ENCODE results near the gene HADHA. TPM values are rescaled to one million over a fixed set of nuclear protein-coding genes. Genes with fewer than 3 reads are reported as not detected.

Gene HADHA
- total RNA-seq, 1 donor from 2014 or later, result 102 TPM

GRCh38 chr2:26193578-26194231, 50.7 kb downstream of the HADHA start:
- no peak for DNase-seq (ENCODE audit: low spot score)

GRCh38 chr2:26191316-26192159, 52.9 kb downstream of the HADHA start:
- DNase-seq (ENCODE audit: low spot score), result no peak

DNA sequence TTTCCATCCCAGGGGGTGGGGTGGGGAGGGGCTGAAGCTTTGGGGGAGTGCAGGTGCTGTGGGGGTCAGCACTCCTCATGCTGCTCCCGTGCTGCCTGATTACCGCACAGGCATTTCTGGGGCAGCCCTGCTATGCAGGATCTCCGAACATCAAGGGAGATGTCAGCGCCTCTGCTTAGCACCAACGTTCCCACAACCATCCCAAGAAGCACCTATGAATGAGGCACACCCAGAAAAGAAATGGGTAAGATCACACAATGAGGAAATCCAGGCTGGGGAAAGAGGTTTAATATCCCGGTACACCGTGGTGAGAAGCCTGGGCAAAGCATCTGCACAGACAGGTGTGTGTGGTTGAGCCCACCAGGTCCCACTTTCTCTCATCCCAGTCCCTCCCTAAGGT, 54.1 kb downstream of the HADHA start:
- no peak for DNase-seq (ENCODE audit: low spot score)

DNA sequence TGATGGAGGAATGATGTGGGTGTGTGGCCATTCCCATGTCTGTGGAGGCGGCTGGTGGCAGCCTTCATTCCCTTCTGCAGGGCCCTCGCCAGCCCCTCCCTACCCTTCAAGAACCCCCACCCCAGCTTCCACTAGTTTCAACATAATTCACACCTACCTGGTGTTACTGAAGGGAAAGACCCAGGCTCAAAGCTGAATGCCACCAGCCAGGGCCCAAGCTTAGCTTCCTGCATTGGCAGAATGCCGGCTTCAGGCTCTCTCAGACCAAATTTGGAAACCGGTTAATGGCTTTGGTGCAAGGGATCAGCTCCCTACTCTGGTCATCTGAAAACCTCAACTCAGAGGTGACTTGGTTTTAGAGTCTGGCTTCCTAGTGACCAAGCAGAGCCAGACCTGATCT, 54.7 kb downstream of the HADHA start:
- DNase-seq (ENCODE audit: low spot score), result no peak

- no peak for DNase-seq (ENCODE audit: low spot score)
These were observed 55.3 kb downstream of the HADHA start for GRCh38 chr2:26189123-26189522.

DNA sequence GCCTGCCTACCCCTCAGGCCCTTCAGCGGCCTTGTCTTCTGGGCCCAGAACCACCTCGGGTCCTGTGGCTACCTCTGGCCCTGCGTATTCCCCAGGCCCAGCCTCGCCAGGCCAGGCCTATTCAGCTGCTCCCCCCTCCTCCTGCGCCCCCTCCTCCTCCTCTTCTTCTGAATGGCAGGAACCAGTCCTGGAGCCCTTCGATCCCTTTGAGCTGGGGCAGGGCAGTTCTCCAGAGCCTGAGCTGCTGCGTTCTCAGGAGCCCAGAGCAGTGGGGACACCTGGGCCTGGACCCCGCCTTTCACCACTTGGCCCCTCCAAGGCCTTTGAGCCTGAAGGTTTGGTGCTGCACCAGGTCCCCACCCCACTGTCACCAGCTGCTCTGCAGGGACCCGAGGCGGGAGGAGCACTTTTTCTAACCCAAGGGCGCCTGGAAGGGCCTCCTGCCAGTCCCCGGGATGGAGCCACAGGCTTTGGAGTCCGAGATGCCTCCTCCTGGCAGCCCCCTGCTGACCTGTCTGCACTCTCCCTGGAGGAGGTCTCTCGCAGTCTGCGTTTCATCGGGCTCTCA, 56.8 kb downstream of the HADHA start:
- no peak for DNase-seq (ENCODE audit: low spot score)

GRCh38 chr2:26187114-26187513, 57.3 kb downstream of the HADHA start:
- DNase-seq (ENCODE audit: low spot score), result no peak

GRCh38 chr2:26185954-26186770, 58.3 kb downstream of the HADHA start:
- no peak for DNase-seq (ENCODE audit: low spot score)

DNA sequence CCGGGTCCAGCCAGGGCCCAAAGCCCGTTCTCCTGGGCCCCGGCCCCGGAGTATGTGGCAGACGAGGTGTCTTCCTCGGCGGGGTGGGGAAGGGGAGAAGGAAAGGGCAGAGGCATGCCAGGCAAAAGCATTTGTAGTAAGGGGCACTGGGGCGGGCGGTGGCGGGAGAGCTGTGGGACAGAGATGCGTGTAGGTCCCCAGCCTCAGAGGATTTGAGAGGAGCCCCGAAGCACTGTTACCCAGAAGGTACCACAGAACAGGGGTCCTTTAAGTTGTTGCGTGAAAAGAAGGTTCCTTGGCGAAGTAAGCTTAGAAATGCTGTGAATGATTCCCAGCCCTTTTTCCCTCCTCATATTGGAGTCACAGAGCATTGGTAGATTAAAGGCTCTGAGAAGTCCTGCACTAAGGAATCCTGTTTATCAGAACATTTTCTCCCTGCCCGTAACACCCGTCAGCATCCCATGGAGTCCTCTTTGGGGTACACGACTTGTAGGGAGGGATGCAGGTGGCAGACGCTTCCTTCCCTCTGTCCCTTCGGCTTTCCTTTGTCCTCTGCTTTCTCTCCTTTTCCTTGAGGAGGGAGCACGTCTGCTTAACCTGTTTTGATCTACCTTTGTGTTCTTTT, 59.0 kb downstream of the HADHA start:
- no peak for DNase-seq (ENCODE audit: low spot score)

DNA sequence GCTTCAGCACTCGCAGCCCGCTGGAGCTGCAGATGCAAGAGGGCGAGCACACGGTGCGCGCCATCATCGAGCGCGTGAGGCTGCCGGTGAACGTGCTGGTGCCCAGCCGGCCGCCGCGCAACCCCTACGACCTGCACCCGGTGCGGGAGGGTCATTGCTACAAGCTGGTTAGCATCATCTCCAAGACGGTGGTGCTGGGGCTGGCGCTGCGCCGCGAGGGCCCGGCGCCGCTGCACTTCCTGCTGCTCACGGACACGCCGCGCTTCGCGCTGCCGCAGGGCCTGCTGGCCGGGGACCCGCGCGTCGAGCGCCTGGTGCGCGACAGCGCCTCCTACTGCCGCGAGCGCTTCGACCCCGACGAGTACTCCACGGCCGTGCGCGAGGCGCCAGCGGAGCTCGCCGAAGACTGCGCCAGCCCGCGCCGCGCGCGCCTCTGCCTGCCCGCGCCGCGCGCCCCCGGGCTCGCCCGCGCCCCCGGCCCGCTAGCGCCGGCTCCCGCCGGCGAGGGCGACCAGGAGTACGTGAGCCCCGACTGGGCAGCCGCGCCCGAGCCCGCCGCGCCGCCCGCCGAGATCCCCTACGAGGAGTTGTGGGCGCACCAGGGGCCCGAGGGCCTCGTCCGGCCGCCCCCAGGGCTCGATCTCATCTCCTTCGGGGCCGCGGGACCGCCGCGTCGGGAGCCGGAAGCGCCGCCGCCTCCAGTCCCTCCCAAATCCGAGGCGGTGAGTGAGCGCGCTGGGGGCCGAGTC, 59.7 kb downstream of the HADHA start:
- peak; percentile 84 for DNase-seq (ENCODE audit: low spot score)

GRCh38 chr2:26184121-26184520, 60.3 kb downstream of the HADHA start:
- no peak for DNase-seq (ENCODE audit: low spot score)

- DNase-seq (ENCODE audit: low spot score), result no peak
These were observed 61.4 kb downstream of the HADHA start for GRCh38 chr2:26182887-26183630.

DNA sequence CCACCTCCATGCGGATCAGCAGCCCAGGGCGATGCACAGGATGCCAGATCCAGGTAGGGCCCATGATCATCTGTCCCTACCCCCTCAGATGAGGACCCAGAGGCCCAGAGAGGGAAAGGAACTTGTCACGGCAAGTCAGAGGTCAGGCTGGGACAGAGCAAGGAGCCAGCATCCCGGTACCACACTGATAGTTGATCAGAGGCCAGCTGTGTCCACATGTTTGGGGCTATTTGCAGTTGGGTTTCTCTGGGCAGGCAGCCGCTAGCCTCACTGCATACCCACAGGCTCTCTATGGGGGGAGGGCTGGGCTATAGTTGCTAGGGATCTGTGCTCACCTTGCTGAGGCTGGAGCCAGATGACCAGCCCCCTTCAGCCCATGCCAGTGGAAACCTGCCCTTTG, 62.0 kb downstream of the HADHA start:
- DNase-seq (ENCODE audit: low spot score), result no peak

DNA sequence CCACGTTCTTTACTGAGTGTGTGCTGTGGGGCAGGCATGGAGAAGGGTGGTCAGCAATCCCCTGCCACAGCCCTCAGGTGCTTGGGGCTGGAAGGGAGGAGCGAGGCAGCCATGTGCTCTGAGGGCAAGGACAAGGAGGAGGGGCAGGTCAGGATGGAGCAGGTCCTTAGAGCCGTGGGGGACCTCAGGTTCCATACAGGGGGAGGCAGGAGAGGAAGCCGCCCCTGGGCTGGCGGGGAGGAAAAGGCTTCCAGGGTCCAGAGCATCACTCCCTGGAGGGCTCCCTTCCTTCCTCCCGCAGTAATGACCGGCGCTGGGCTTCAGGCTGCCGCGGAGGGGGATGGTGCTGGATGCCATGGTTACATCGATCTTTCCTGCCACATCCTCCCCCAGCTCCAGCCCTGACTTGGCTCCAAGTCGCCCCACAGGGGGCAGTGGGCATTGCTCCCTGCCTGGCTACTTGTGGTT, 65.0 kb downstream of the HADHA start:
- DNase-seq (ENCODE audit: low spot score), result no peak

GRCh38 chr2:26178746-26179436, 65.5 kb downstream of the HADHA start:
- peak; percentile 70 for DNase-seq (ENCODE audit: low spot score)

GRCh38 chr2:26178246-26178645, 66.2 kb downstream of the HADHA start:
- no peak for DNase-seq (ENCODE audit: low spot score)

GRCh38 chr2:26177122-26177521, 67.3 kb downstream of the HADHA start:
- DNase-seq (ENCODE audit: low spot score), result no peak

GRCh38 chr2:26176279-26176615, 68.2 kb downstream of the HADHA start:
- DNase-seq (ENCODE audit: low spot score), result no peak

Data from umbilical cord (tissue), 2 donors.